ENCODE measurements around the gene DIP2B.

- TF ChIP-seq EP300 (conservative IDR thresholded peaks at IDR 0.05; ENCODE audit: poor library complexity, severe bottlenecking) (no peak), CTCF (IDR thresholded peaks at IDR 0.05; ENCODE audit: poor library complexity, severe bottlenecking) (no peak), REST (IDR thresholded peaks at IDR 0.05; ENCODE audit: borderline replicate concordance) (no peak)
Measured at GRCh38 chr12:50598321-50598862, 93.6 kb downstream of the DIP2B start.

Measured in neural cell (in vitro differentiated cells).